WERI-Rb-1 (cell line): ENCODE measurements around the gene KCND3.

Experiments used
- DNase-seq: peaks from one replicate; pipeline ENCODE4 v3.0.0-alpha.2; 2020
- H3K27ac ChIP-seq: fragments of 250-450 bp; sonication (Bioruptor Pico); 2 replicates; pipeline ENCODE4 v1.5.1; 2020; ENCODE audit warnings: mild to moderate bottlenecking, moderate library complexity
- H3K27me3 ChIP-seq: fragments of 250-450 bp; sonication (Bioruptor Pico); 2 replicates; pipeline ENCODE4 v1.5.1; 2021; ENCODE audit warnings: mild to moderate bottlenecking, low read depth, moderate library complexity; ENCODE audit not compliant: insufficient read depth, severe bottlenecking
- H3K36me3 ChIP-seq: fragments of 250-450 bp; sonication (Bioruptor Pico); 2 replicates; pipeline ENCODE4 v1.5.1; 2020; ENCODE audit warnings: mild to moderate bottlenecking, moderate library complexity
- H3K4me3 ChIP-seq: 2 replicates; pipeline ENCODE4 v1.5.1; 2011; ENCODE audit warnings: low read depth, mild to moderate bottlenecking, control low read depth, low read length
- H3K9me3 ChIP-seq: fragments of 250-450 bp; sonication (Bioruptor Pico); 2 replicates; pipeline ENCODE4 v1.5.1; 2021; ENCODE audit warnings: mild to moderate bottlenecking, moderate library complexity; ENCODE audit not compliant: severe bottlenecking
- TF ChIP-seq, protein P1 (sequence below): IDR thresholded peaks from 2 replicates; pipeline ENCODE4 v1.5.1; 2011; ENCODE audit warnings: low read depth, mild to moderate bottlenecking, control low read depth, inconsistent platforms, low read length

Gene KCND3

DNA sequence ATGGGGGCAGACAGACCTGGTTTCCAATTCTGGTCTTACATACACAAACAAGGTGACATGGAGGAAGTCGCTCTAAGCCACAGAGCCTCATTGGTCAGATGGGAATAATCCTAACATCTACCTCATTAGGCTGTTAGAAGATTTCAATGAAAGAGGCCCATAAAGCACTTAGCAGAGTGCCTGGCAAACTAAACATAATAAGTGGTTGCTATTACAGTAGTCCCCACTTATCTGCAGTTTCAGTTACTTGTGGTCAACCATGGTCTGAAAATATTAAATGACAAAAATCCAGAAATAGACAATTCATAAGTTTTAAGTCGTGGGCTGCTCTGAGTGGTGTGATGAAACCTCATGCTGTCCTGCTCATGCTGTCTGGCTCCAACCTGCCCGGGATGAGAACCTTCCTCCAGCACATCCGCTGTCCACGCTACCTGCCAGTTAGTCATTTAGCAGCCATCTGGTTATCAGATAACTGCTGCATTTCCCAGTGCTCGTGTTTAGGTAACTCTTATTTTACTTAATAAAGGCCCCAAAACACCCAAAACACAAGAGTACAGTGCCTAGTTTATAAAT is 121.5 kb downstream of the KCND3 start:
- Histone ChIP-seq H3K36me3 (no peaks in the 10 kb centered on the region), H3K9me3 (no peaks in the 10 kb centered on the region), H3K27ac (no peak overlapping the region), H3K4me3 (no peak overlapping the region), H3K27me3 (no peaks in the 10 kb centered on the region)
- TF ChIP-seq, protein P1, sequence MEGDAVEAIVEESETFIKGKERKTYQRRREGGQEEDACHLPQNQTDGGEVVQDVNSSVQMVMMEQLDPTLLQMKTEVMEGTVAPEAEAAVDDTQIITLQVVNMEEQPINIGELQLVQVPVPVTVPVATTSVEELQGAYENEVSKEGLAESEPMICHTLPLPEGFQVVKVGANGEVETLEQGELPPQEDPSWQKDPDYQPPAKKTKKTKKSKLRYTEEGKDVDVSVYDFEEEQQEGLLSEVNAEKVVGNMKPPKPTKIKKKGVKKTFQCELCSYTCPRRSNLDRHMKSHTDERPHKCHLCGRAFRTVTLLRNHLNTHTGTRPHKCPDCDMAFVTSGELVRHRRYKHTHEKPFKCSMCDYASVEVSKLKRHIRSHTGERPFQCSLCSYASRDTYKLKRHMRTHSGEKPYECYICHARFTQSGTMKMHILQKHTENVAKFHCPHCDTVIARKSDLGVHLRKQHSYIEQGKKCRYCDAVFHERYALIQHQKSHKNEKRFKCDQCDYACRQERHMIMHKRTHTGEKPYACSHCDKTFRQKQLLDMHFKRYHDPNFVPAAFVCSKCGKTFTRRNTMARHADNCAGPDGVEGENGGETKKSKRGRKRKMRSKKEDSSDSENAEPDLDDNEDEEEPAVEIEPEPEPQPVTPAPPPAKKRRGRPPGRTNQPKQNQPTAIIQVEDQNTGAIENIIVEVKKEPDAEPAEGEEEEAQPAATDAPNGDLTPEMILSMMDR: no peak
- DNase-seq: no peak

DNA sequence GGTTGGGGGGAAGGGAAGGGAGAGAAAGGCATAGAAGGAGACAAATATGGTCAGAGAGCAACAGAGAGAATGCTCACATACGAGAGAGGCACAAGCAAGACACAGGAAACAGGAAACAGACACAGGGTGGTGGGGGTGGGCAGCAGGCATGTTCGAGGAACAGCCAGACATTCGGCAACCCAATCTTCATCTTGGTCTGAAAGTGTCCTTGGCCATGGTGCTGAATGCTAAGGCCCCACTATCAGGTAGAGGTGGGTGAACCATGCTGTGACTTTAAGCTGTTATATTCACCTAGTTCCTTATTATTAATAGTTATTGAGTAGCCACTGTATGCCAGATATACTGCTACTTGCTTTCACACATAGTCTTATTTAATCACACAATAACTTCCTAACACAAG is 124.6 kb downstream of the KCND3 start:
- Histone ChIP-seq H3K36me3 (no peaks in the 10 kb centered on the region), H3K27ac (no peak overlapping the region), H3K27me3 (no peaks in the 10 kb centered on the region), H3K9me3 (no peaks in the 10 kb centered on the region), H3K4me3 (no peak overlapping the region)
- TF ChIP-seq, protein P1: no peak
- DNase-seq: no peak

DNA sequence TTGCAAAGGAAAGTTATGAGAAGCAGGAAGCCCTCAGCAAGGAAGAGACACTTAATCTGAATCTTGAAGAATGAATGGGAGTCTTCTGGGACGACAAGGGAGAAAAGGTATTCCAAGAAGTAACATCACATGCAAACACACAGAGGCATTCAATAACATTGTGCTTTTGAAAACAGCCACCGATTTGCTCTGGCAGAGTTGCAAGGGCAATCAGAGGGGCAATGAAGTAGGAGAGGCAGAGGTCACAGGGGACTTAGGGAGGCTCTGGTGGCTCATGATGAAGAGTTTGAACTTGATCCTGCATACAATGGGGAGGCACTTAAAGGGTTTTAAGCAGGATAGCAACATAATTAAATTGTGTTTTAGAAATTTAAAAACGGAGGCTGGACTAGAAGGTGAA is 126.1 kb downstream of the KCND3 start:
- H3K36me3 ChIP-seq: no peaks in the 10 kb centered on the region
- no peaks in the 10 kb centered on the region for H3K9me3 ChIP-seq
- H3K27me3 ChIP-seq: peaks cover 6% of the 10 kb centered on the region
- DNase-seq: no peak
- no peak overlapping the region for H3K4me3 ChIP-seq
- H3K27ac ChIP-seq: no peak overlapping the region
- TF ChIP-seq, protein P1: no peak

DNA sequence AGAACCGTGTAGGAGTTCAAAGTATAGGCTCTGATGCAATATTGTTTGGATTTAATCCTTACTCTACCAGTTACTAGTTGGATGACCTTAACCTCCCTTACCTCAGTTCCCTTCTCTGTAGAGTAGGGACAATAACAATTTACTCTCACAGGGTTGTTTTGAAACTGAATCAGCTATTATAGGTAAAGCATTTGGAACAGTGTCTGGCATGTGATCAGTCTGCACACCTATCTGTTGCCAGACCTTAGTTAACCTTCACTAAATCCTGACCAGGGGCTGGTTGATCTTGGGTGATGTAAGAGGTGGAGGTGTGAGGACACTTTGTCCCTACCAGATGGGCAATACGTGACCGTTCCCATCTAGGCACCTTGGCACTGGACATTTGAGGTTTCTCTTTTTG is 126.9 kb downstream of the KCND3 start:
- peaks cover 13% of the 10 kb centered on the region for H3K27me3 ChIP-seq
- TF ChIP-seq, protein P1: no peak
- H3K4me3 ChIP-seq: no peak overlapping the region
- H3K9me3 ChIP-seq: no peaks in the 10 kb centered on the region
- H3K27ac ChIP-seq: no peak overlapping the region
- H3K36me3 ChIP-seq: no peaks in the 10 kb centered on the region
- no peak for DNase-seq

DNA sequence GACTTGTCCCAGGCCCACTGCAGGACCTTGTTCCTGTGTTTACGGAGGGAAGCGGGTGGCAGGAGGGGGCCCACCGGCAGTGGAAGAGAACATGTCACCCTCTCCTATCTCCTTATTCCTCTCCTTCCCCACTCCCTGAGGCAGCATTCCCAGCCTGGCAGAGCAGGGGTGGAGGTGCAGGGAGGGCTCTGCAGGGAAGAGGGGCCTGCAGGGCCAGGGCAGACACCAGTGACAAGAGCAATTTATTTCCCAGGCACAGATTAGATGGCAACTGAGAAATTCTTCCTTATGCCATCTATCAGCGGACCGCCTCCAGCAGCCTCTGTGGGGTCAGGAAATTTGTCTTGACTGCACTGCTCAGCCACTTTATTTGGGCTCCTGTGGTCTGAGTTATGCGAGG is 127.9 kb downstream of the KCND3 start:
- DNase-seq: no peak
- Histone ChIP-seq H3K4me3 (no peak overlapping the region), H3K9me3 (no peaks in the 10 kb centered on the region), H3K27me3 (peaks cover 24% of the 10 kb centered on the region), H3K36me3 (no peaks in the 10 kb centered on the region), H3K27ac (no peak overlapping the region)
- TF ChIP-seq, protein P1: no peak

DNA sequence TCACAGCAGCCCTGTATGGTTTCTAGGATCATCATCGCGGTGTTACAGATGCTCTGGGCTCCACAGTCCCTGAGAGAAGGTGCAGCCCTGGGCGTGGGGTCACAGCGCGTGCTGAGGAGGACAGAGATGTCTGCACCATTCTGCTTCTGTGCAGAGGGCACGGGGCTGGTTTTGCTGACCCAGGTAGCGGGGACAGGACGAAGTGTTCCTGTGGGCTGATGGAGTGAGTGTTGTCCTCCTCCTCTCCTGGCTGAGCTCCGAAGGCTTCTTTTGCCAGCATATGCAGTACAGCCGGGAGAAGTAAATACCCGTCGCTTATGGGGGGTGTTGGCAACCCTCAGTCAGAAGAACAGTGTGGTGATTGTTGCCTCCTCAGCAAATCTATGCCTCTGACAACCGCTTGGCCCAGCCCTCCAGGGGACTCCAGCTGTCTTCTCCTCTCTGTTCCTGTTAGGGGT is 132.2 kb downstream of the KCND3 start:
- Histone ChIP-seq H3K4me3 (no peak overlapping the region), H3K9me3 (no peaks in the 10 kb centered on the region), H3K27ac (no peak overlapping the region), H3K27me3 (peaks cover 56% of the 10 kb centered on the region), H3K36me3 (no peaks in the 10 kb centered on the region)
- TF ChIP-seq, protein P1: no peak
- DNase-seq: no peak
